ENCODE data around the gene SLC26A2. TPM values are rescaled to one million over a fixed set of nuclear protein-coding genes. Genes with fewer than 3 reads are reported as not detected.

The SLC26A2 gene
- total and polyA plus RNA-seq, 4 donors = 0.43 to 6.1 (median 1.6) TPM

- DNase-seq (ENCODE audit: low spot score) = no peak
- TF ChIP-seq SP1 (IDR thresholded peaks at IDR 0.05) = no peak
- TF ChIP-seq ZBTB33 (IDR thresholded peaks at IDR 0.05) = no peak
- TF ChIP-seq TAF1 (conservative IDR thresholded peaks at IDR 0.05) = no peak
- TF ChIP-seq HNF4G (IDR thresholded peaks at IDR 0.05) = no peak
- TF ChIP-seq FOXA1 (IDR thresholded peaks at IDR 0.05) = no peak
- no peak for TF ChIP-seq YY1 (IDR thresholded peaks at IDR 0.05)
- TF ChIP-seq NR2F2 (IDR thresholded peaks at IDR 0.05) = no peak
- TF ChIP-seq EGR1 (IDR thresholded peaks at IDR 0.05; ENCODE audit: low read depth in 2 of 2) = no peak
- TF ChIP-seq CTCF (IDR thresholded peaks at IDR 0.05; ENCODE audit: low read depth, low read length, missing input control) = no peak
- Histone ChIP-seq H3K36me3 (ENCODE audit: control insufficient read depth in 4 of 4, insufficient read depth in 3 of 4, low read depth in 1 of 4, low read length in 3 of 4) (peaks cover 1 to 14% (median 13%) of the 10 kb centered on the region in 4 donors), H3K9me3 (ENCODE audit: control insufficient read depth in 4 of 4, low read length in 3 of 4) (no peaks in the 10 kb centered on the region), H3K27ac (ENCODE audit: low read depth in 1 of 2, low read length in 2 of 2) (peak overlapping the region; percentile 77 to 86), H3K9ac (ENCODE audit: low read depth in 1 of 2, low read length in 2 of 2) (peak overlapping the region; percentile 87 to 92), H3K4me3 (ENCODE audit: low read depth in 1 of 3, low read length in 3 of 3) (peak overlapping the region; percentile 63 to 94 (median 90)), H3K4me1 (ENCODE audit: control insufficient read depth in 4 of 4, insufficient read depth in 4 of 4, low read length in 3 of 4) (peaks cover 0 to 27% (median 20%) of the 10 kb centered on the region in 4 donors), H3K27me3 (ENCODE audit: control insufficient read depth in 4 of 4, insufficient read depth in 4 of 4, low read length in 3 of 4) (no peaks in the 10 kb centered on the region)
- 18% methylated on average over 7 of the region's 7 CpGs for WGBS
Observed at GRCh38 chr5:149999866-150000255, 39.3 kb downstream of the SLC26A2 start.

- peak; percentile 86 for DNase-seq (ENCODE audit: low spot score)
- Histone ChIP-seq H3K27ac (ENCODE audit: low read depth in 1 of 2, low read length in 2 of 2) (peak within 1 kb of the TSS; percentile 77 to 86), H3K36me3 (ENCODE audit: control insufficient read depth in 4 of 4, insufficient read depth in 3 of 4, low read depth in 1 of 4, low read length in 3 of 4) (peaks cover 1 to 10% (median 8%) of the 10 kb centered on the region in 4 donors), H3K9ac (ENCODE audit: low read depth in 1 of 2, low read length in 2 of 2) (peak within 1 kb of the TSS; percentile 87 to 92), H3K4me3 (ENCODE audit: low read depth in 1 of 3, low read length in 3 of 3) (peak within 1 kb of the TSS; percentile 63 to 94 (median 90)), H3K4me1 (ENCODE audit: control insufficient read depth in 4 of 4, insufficient read depth in 4 of 4, low read length in 3 of 4) (peaks cover 0 to 27% (median 20%) of the 10 kb centered on the region in 4 donors), H3K9me3 (ENCODE audit: control insufficient read depth in 4 of 4, low read length in 3 of 4) (no peaks in the 10 kb centered on the region), H3K27me3 (ENCODE audit: control insufficient read depth in 4 of 4, insufficient read depth in 4 of 4, low read length in 3 of 4) (no peaks in the 10 kb centered on the region)
- no peak for TF ChIP-seq CTCF (IDR thresholded peaks at IDR 0.05; ENCODE audit: low read depth, low read length, missing input control)
- TF ChIP-seq EGR1 (IDR thresholded peaks at IDR 0.05; ENCODE audit: low read depth in 2 of 2) = no peak
- peak in 1 of 2 donors; percentile 26 for TF ChIP-seq HNF4A (conservative IDR thresholded peaks at IDR 0.05)
- no peak for TF ChIP-seq NR2F2 (IDR thresholded peaks at IDR 0.05)
- TF ChIP-seq RXRA (IDR thresholded peaks at IDR 0.05) = peak; percentile 44 to 72
- no peak for TF ChIP-seq JUND (IDR thresholded peaks at IDR 0.05)
- no peak for TF ChIP-seq ATF3 (IDR thresholded peaks at IDR 0.05)
- no peak for TF ChIP-seq MAX (IDR thresholded peaks at IDR 0.05)
- no peak for TF ChIP-seq HNF4G (IDR thresholded peaks at IDR 0.05)
- peak; percentile 60 for TF ChIP-seq SP1 (IDR thresholded peaks at IDR 0.05)
- peak; percentile 79 for TF ChIP-seq REST (IDR thresholded peaks at IDR 0.05)
- TF ChIP-seq GABPA (IDR thresholded peaks at IDR 0.05 in 1 of 2, conservative IDR thresholded peaks at IDR 0.05 in 1 of 2) = peak; percentile 84 to 96
- TF ChIP-seq FOXA1 (IDR thresholded peaks at IDR 0.05) = no peak
- TF ChIP-seq YY1 (IDR thresholded peaks at IDR 0.05) = peak; percentile 79
- no peak for TF ChIP-seq FOXA2 (IDR thresholded peaks at IDR 0.05)
- TF ChIP-seq TAF1 (conservative IDR thresholded peaks at IDR 0.05) = peak; percentile 58
- no peak for TF ChIP-seq RAD21 (IDR thresholded peaks at IDR 0.05)
- no peak for TF ChIP-seq ZBTB33 (IDR thresholded peaks at IDR 0.05)
- under 1% methylated on average over 72 of the region's 72 CpGs for WGBS
Observed at GRCh38 chr5:150000256-150000989, 39.9 kb downstream of the SLC26A2 start, which contains the start of the genes HMGXB3 and TIGD6. Gene HMGXB3, plus strand, starts transcription at chr5:150000739. Its CDS starts 4,114 bp downstream, at chr5:150004853. Gene TIGD6, minus strand, starts transcription at chr5:150000654. Its CDS starts 4,306 bp downstream, at chr5:149996348.
